ENCODE data around the gene SH3RF3.

GRCh38 chr2:109151519-109151918, 22.5 kb downstream of the SH3RF3 start:
- TF ChIP-seq CTCF (IDR thresholded peaks at IDR 0.05) (no peak), POLR2A (IDR thresholded peaks at IDR 0.05) (no peak)
